Lower lobe of right lung (tissue), 2 donors: ENCODE results near the gene DTNB. TPM values are rescaled to one million over a fixed set of nuclear protein-coding genes. Genes with fewer than 3 reads are reported as not detected.

Source experiments
- ATAC-seq, 2 donors: fragments of 200-7000 bp; cut with Tn5 transposase; one replicate each; pipeline ENCODE4 v1.9.1; 2020 to 2022; ENCODE audit warnings: mild to moderate bottlenecking in 2 of 2, moderate library complexity in 2 of 2
- DNase-seq: peaks from one replicate; pipeline ENCODE4 v3.0.0-alpha.2; 2020
- H3K27ac ChIP-seq: fragments of 200-600 bp; one replicate; pipeline ENCODE4 v1.8.0; 2022
- H3K27me3 ChIP-seq: fragments of 200-600 bp; one replicate; pipeline ENCODE4 v1.8.0; 2022; ENCODE audit warnings: low read depth
- H3K36me3 ChIP-seq: fragments of 200-600 bp; one replicate; pipeline ENCODE4 v1.8.0; 2022; ENCODE audit warnings: mild to moderate bottlenecking
- H3K4me1 ChIP-seq: fragments of 200-600 bp; one replicate; pipeline ENCODE4 v1.8.0; 2022
- H3K4me3 ChIP-seq: fragments of 200-600 bp; one replicate; pipeline ENCODE4 v1.8.0; 2022; ENCODE audit warnings: mild to moderate bottlenecking
- H3K9me3 ChIP-seq: fragments of 200-600 bp; one replicate; pipeline ENCODE4 v1.8.0; 2022
- intact Hi-C: fragments of 100-400 bp; cut with DNase I; formaldehyde crosslinking; loops from one replicate; pipeline ENCODE4 v1.11.0; 2022
- total RNA-seq: library from RNA; stranded (reverse); fragmentation: NEBNext Ultra II Directional; extraction: Animal tissue kit (Norgen Biotek cat#: 25700); gene quantifications from one replicate; pipeline ENCODE4 v1.2.1, GENCODE V29; 2021
- TF ChIP-seq, protein P1 (sequence below): fragments of 200-600 bp; IDR thresholded peaks from one replicate; pipeline ENCODE4 v1.8.0; 2022; ENCODE audit warnings: antibody characterized with exemption, mild to moderate bottlenecking
- donor health status: DM: no; HTN: yes; CAD: no; lungs with severe emphysema.

Gene DTNB
- total RNA-seq, 1 donor from 2014 or later: 32.9 TPM

- Histone ChIP-seq H3K9me3 (no peaks in the 10 kb centered on the region), H3K27ac (no peak overlapping the region), H3K4me3 (no peak overlapping the region), H3K36me3 (no peaks in the 10 kb centered on the region), H3K4me1 (no peaks in the 10 kb centered on the region), H3K27me3 (no peaks in the 10 kb centered on the region)
- DNase-seq: no peak
- no peak for ATAC-seq
- TF ChIP-seq, protein P1, sequence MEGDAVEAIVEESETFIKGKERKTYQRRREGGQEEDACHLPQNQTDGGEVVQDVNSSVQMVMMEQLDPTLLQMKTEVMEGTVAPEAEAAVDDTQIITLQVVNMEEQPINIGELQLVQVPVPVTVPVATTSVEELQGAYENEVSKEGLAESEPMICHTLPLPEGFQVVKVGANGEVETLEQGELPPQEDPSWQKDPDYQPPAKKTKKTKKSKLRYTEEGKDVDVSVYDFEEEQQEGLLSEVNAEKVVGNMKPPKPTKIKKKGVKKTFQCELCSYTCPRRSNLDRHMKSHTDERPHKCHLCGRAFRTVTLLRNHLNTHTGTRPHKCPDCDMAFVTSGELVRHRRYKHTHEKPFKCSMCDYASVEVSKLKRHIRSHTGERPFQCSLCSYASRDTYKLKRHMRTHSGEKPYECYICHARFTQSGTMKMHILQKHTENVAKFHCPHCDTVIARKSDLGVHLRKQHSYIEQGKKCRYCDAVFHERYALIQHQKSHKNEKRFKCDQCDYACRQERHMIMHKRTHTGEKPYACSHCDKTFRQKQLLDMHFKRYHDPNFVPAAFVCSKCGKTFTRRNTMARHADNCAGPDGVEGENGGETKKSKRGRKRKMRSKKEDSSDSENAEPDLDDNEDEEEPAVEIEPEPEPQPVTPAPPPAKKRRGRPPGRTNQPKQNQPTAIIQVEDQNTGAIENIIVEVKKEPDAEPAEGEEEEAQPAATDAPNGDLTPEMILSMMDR: no peak
- intact Hi-C loops: no loop called here
Observed at GRCh38 chr2:25497918-25498407, 175.4 kb downstream of the DTNB start.

- ATAC-seq: peak; percentile 51 to 57
- H3K27ac ChIP-seq: no peak overlapping the region
Observed at GRCh38 chr2:25497229-25497917, 176.0 kb downstream of the DTNB start.

DNA sequence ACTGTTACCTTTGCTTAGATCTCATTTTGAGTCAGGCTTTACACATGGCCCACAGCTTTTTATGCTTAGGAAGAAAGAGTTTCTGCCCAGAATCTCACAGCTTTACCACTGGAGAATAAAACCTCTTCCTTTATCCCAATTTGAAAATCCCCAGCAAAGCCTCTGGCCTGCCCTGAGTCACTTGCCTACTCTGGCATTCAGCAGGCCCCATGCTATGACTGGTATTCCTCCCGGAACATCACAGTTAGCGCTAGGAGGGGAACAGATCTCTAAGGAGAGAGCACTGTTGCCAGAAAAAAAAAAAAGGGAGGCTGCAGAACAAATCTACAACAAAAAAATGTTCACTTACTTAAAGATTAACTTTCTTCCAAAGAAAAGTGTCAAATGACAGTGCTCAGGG lies 178.8 kb downstream of the DTNB start:
- Histone ChIP-seq H3K27ac (no peak overlapping the region), H3K4me3 (no peak overlapping the region), H3K36me3 (no peaks in the 10 kb centered on the region), H3K27me3 (no peaks in the 10 kb centered on the region), H3K9me3 (no peaks in the 10 kb centered on the region), H3K4me1 (no peaks in the 10 kb centered on the region)
- intact Hi-C loops: no loop called here
- no peak for DNase-seq
- no peak for ATAC-seq
- TF ChIP-seq, protein P1: no peak

More at GRCh38 chr2:25497229-25497917, 176.0 kb downstream of the DTNB start:
- H3K36me3 ChIP-seq: no peaks in the 10 kb centered on the region
- TF ChIP-seq, protein P1: no peak
- H3K4me3 ChIP-seq: no peak overlapping the region
- no peaks in the 10 kb centered on the region for H3K4me1 ChIP-seq
- DNase-seq: no peak
- intact Hi-C loops: no loop called here
- no peaks in the 10 kb centered on the region for H3K9me3 ChIP-seq
- no peaks in the 10 kb centered on the region for H3K27me3 ChIP-seq

DNA sequence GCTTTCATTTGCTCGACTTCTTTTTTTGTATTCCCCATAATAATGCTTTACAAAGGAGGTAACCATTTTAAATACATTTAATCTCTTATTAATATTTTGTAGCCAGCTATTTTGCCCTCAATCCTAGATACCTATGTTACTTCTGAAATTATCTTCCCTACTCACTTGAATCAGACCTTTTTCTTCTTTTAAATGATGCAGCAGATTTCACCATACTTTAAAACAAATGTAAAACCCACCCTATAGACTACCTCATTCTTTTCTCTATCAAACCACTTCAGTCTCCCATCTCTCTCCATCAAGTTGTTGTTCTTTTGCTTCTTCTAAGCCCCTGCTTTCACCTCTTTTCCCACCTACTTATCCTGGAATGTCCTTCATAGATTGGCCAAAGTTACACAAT lies 180.2 kb downstream of the DTNB start:
- no peak overlapping the region for H3K27ac ChIP-seq
- ATAC-seq (no peak), DNase-seq (no peak)
- H3K4me1 ChIP-seq: no peaks in the 10 kb centered on the region
- H3K36me3 ChIP-seq: no peaks in the 10 kb centered on the region
- intact Hi-C loops: no loop called here
- TF ChIP-seq, protein P1: no peak
- H3K9me3 ChIP-seq: no peaks in the 10 kb centered on the region
- no peaks in the 10 kb centered on the region for H3K27me3 ChIP-seq
- H3K4me3 ChIP-seq: no peak overlapping the region

DNA sequence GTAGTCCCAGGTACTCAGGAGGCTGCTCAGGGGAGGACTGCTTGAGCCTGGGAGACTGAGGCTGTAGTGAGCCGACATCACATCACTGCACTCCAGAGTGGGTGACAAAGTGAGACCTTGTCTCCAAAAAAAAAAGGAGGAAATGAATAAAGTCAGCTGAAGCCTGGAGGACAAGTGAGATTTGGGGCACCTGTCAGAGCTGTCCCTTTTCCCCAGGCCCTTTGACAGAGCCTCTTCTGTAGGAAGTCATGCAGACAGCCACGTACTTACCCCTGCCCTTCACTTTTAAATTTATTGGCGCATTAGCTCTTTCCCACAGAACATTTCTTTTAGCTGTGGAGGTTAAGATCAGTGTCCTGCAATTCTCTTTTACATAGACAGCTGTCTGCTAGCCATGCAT lies 180.7 kb downstream of the DTNB start:
- intact Hi-C loops: no loop called here
- Histone ChIP-seq H3K27ac (no peak overlapping the region), H3K27me3 (no peaks in the 10 kb centered on the region), H3K36me3 (no peaks in the 10 kb centered on the region), H3K4me3 (no peak overlapping the region), H3K4me1 (no peaks in the 10 kb centered on the region), H3K9me3 (no peaks in the 10 kb centered on the region)
- DNase-seq (no peak), ATAC-seq (no peak)
- TF ChIP-seq, protein P1: no peak
